H7 (cell line): ENCODE measurements around the gene WDR93. TPM values are rescaled to one million over a fixed set of nuclear protein-coding genes. Genes with fewer than 3 reads are reported as not detected.
"Not testable (repeated sequence)": the region's sequence is repeated elsewhere in the genome, so short reads cannot be mapped to it uniquely, and the experiment has no call there.

ENCODE experiments used
- DNase-seq: peaks from one replicate; pipeline ENCODE4 v3.0.0; 2012
- H3K27me3 ChIP-seq: 2 replicates; pipeline ENCODE4 v1.6.0; 2011; ENCODE audit warnings: mild to moderate bottlenecking, low read length; ENCODE audit not compliant: control insufficient read depth, insufficient read depth
- H3K36me3 ChIP-seq: replicated peaks from 2 replicates; pipeline ENCODE4 v1.5.1; 2011; ENCODE audit warnings: low read length; ENCODE audit not compliant: control insufficient read depth, insufficient read depth
- H3K4me3 ChIP-seq: 2 replicates; pipeline ENCODE4 v1.5.1; 2011; ENCODE audit warnings: low read depth, mild to moderate bottlenecking, control low read depth, low read length, moderate library complexity; ENCODE audit not compliant: insufficient read depth
- total RNA-seq: library from RNA; depleted of rRNA; stranded (reverse); fragments of >200 nt; shearing (Covaris generic); gene quantifications from 2 replicates; pipeline ENCODE4 v1.2.3, GENCODE V29; 2014

Gene WDR93
- total RNA-seq, 1 experiment from 2014 or later: not detected

- DNase-seq: no peak
- Histone ChIP-seq H3K27me3 (peaks cover 26% of the 10 kb centered on the region), H3K4me3 (no peak overlapping the region), H3K36me3 (no peaks in the 10 kb centered on the region)
These were observed 83.9 kb downstream of the WDR93 start for GRCh38 chr15:89774492-89774891.

DNA sequence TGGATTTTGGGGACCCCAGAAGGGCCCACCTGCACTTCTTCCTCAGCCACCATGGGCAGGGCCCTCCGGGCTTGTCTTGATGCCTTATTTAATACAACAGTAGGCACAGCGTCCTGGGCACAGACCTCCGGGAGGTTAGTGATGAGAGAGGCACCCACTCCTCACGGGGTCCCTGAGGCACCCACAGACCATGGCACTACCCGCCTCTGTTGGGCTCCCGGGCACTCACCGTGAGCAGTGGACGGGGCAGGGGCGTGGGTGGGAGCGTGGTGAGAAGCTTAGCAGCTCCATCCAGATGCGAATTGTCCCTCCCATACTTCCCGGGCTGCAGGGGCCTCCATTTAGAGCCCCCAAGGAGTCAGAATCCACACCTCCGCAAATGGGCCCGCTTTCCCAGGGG lies 85.2 kb downstream of the WDR93 start:
- H3K27me3 ChIP-seq: peaks cover 26% of the 10 kb centered on the region
- no peak overlapping the region for H3K4me3 ChIP-seq
- no peak for DNase-seq

GRCh38 chr15:89776274-89777072 lies 85.9 kb downstream of the WDR93 start, which contains the start of gene MESP2:
MESP2 (plus strand) TSS chr15:89776332; CDS start chr15:89776358, 26 bp downstream.
- Histone ChIP-seq H3K27me3 (peaks cover 26% of the 10 kb centered on the region), H3K4me3 (peak within 1 kb of the TSS; percentile 30), H3K36me3 (no peaks in the 10 kb centered on the region)
- DNase-seq: peak; percentile 96

More for the DNA sequence above, 85.2 kb downstream of the WDR93 start:
- H3K36me3 ChIP-seq: no peaks in the 10 kb centered on the region

GRCh38 chr15:89777073-89777751 lies 86.6 kb downstream of the WDR93 start:
- peak; percentile 43 for DNase-seq
- Histone ChIP-seq H3K27me3 (peaks cover 26% of the 10 kb centered on the region), H3K36me3 (no peaks in the 10 kb centered on the region), H3K4me3 (peak overlapping the region; percentile 30)

- no peak overlapping the region for H3K4me3 ChIP-seq
- H3K27me3 ChIP-seq: peaks cover 26% of the 10 kb centered on the region
- H3K36me3 ChIP-seq: no peaks in the 10 kb centered on the region
- DNase-seq: no peak
These were observed 87.3 kb downstream of the WDR93 start for GRCh38 chr15:89777782-89778380.

GRCh38 chr15:89778861-89779260 lies 88.2 kb downstream of the WDR93 start:
- no peaks in the 10 kb centered on the region for H3K36me3 ChIP-seq
- H3K4me3 ChIP-seq: no peak overlapping the region
- no peak for DNase-seq
- H3K27me3 ChIP-seq: peaks cover 26% of the 10 kb centered on the region

GRCh38 chr15:89780601-89781000 lies 90.0 kb downstream of the WDR93 start:
- DNase-seq: no peak
- H3K4me3 ChIP-seq: no peak overlapping the region
- H3K36me3 ChIP-seq: no peaks in the 10 kb centered on the region
- peaks cover 23% of the 10 kb centered on the region for H3K27me3 ChIP-seq

DNA sequence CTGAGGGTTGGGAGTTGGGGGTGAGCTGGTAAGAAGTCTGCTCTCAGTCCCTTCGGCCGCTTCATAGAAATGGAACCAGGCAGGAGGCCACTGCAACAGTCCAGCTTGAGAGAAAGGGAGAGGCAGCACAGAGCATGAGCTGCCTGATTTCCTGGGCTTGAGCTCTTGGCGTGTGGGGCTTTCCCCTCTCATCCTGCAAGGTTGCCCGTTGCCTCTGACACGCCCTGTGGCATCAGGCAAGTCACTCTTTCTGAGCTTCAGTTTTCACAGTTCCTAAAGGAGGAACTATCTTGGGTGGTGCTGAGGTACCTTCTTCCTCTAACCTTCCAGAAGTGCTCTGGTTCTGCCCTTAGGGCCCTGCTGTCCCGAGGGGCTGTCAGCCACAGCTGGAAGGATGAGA lies 90.4 kb downstream of the WDR93 start:
- no peaks in the 10 kb centered on the region for H3K36me3 ChIP-seq
- H3K27me3 ChIP-seq: peaks cover 18% of the 10 kb centered on the region
- no peak overlapping the region for H3K4me3 ChIP-seq
- DNase-seq: no peak

DNA sequence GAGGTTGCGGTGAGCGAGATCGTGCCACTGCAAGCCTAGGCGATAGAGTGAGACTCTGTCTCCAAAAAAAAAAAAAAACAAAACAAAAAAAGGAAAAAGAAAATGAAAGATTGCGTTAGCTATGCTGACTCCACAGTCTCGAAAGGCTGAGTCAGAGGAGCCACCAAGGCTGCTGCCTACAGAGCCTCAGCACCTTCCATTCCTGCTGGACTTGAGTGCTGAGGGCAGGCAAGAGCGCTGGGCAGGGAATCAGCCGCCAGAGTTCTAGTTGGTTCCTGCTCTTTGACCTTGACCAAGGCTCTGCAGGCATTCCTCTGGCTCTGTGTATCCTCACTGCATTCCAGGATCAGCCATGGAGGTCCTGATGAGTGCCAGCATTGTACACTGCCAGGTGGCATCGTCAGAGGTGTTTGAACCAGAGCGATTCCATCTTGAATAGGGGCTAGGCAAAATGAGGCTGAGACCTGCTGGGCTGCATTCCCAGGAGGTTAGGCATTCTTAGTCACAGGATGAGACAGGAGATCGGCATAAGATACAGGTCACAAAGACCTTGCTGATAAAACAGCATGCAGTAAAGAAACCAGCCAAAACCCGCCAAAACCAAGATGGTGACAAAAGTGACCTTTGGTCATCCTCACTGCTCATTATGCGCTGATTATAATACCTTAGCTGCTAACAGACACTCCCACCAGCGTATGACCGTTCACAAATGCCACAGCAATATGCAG lies 91.4 kb downstream of the WDR93 start:
- no peaks in the 10 kb centered on the region for H3K36me3 ChIP-seq
- H3K27me3 ChIP-seq: peaks cover 9% of the 10 kb centered on the region
- DNase-seq: peak; percentile 20
- H3K4me3 ChIP-seq: no peak overlapping the region

- DNase-seq, H3K4me3 ChIP-seq, H3K27me3 ChIP-seq, H3K36me3 ChIP-seq: not testable (repeated sequence)
These were observed 92.0 kb downstream of the WDR93 start for GRCh38 chr15:89782619-89782950.

DNA sequence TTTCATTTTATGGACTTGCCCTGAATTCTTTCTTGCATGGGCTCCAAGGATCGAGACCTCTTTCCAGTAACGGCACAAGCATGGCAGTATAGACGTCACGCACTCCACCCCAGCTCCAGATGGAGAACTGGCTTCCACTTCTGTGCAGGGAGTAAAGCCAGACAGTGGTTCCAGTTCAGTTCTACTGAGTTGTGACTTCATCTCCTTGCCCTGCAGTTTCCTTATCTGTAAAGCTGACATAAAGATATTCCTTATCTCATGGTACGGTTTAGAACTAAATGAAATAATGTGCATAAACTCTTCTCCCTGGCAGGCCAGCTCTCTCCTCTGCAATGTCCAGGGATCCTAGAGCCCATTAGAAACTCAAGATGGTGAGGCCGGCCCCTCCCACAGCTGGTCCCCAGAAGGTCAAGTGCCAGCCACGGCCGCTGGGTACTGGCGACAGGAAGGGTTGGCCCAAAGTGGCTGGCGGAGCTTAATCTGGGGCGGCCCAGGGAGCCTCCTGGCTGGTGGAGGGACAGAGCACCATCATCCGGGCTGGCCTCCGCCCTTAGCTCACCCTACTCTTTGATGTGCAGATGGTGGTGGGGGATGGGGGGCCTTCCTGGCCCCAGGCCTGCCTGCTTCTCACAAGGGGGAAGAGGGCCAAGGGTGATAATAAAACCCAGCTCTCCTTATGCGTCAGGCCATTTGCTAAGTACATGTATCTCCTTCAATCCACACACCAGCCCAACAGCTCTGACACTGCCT lies 92.7 kb downstream of the WDR93 start:
- H3K36me3 ChIP-seq: no peaks in the 10 kb centered on the region
- H3K27me3 ChIP-seq: peaks cover under 1% of the 10 kb centered on the region; the same call in 1 of the 2 replicates
- no peak overlapping the region for H3K4me3 ChIP-seq
- peak; percentile 79 for DNase-seq

GRCh38 chr15:89783861-89784685 lies 93.5 kb downstream of the WDR93 start:
- Histone ChIP-seq H3K36me3 (no peaks in the 10 kb centered on the region), H3K4me3 (no peak overlapping the region), H3K27me3 (no peaks in the 10 kb centered on the region; the same call in 1 of the 2 replicates)
- peak; percentile 54 for DNase-seq

- DNase-seq: no peak
- Histone ChIP-seq H3K4me3 (no peak overlapping the region), H3K36me3 (no peaks in the 10 kb centered on the region), H3K27me3 (no peaks in the 10 kb centered on the region; the same call in 1 of the 2 replicates)
These were observed 94.0 kb downstream of the WDR93 start for GRCh38 chr15:89784686-89784960.
